ENCODE data around the gene SOX5.

DNA sequence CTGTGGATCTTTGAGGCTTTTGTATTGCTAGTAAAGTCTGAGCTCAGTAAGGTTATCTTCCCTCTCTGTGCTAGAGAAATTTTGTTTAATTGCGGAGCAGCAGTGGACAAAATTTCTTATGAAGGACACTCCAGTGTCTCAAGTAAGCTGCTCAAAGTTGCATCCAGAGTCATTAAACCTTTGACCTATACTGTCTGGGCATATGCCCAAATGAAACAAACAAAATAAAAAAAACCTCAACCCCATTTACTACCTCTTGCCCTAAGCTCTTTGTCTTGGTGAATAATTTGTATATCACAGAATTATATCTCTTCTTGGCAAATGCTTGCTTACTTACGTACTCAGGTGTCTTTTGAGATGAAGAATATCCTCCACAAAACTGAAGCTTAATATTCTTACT, 465.2 kb downstream of the SOX5 start:
- TF ChIP-seq, protein P1, sequence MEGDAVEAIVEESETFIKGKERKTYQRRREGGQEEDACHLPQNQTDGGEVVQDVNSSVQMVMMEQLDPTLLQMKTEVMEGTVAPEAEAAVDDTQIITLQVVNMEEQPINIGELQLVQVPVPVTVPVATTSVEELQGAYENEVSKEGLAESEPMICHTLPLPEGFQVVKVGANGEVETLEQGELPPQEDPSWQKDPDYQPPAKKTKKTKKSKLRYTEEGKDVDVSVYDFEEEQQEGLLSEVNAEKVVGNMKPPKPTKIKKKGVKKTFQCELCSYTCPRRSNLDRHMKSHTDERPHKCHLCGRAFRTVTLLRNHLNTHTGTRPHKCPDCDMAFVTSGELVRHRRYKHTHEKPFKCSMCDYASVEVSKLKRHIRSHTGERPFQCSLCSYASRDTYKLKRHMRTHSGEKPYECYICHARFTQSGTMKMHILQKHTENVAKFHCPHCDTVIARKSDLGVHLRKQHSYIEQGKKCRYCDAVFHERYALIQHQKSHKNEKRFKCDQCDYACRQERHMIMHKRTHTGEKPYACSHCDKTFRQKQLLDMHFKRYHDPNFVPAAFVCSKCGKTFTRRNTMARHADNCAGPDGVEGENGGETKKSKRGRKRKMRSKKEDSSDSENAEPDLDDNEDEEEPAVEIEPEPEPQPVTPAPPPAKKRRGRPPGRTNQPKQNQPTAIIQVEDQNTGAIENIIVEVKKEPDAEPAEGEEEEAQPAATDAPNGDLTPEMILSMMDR (conservative IDR thresholded peaks at IDR 0.05; ENCODE audit: low read depth in 2 of 2): no peak
- TF ChIP-seq EZH2 (IDR thresholded peaks at IDR 0.05; ENCODE audit: low read depth, unreplicated experiment) (no peak), POLR2AphosphoS5 (IDR thresholded peaks at IDR 0.05; ENCODE audit: low read depth) (no peak), EZH2phosphoT487 (IDR thresholded peaks at IDR 0.05; ENCODE audit: unreplicated experiment) (no peak), CREB1 (CRISPR knock-in tag; IDR thresholded peaks at IDR 0.05; ENCODE audit: low read depth) (no peak), STAT1 (IDR thresholded peaks at IDR 0.05; ENCODE audit: unreplicated experiment) (no peak), ZNF114 (CRISPR knock-in tag; IDR thresholded peaks at IDR 0.05) (no peak), ZNF331 (CRISPR knock-in tag; IDR thresholded peaks at IDR 0.05; ENCODE audit: low read depth) (no peak), JUNB (IDR thresholded peaks at IDR 0.05; ENCODE audit: unreplicated experiment) (no peak), NANOG (IDR thresholded peaks at IDR 0.05; ENCODE audit: borderline replicate concordance) (no peak)
- TF ChIP-seq, protein P2, sequence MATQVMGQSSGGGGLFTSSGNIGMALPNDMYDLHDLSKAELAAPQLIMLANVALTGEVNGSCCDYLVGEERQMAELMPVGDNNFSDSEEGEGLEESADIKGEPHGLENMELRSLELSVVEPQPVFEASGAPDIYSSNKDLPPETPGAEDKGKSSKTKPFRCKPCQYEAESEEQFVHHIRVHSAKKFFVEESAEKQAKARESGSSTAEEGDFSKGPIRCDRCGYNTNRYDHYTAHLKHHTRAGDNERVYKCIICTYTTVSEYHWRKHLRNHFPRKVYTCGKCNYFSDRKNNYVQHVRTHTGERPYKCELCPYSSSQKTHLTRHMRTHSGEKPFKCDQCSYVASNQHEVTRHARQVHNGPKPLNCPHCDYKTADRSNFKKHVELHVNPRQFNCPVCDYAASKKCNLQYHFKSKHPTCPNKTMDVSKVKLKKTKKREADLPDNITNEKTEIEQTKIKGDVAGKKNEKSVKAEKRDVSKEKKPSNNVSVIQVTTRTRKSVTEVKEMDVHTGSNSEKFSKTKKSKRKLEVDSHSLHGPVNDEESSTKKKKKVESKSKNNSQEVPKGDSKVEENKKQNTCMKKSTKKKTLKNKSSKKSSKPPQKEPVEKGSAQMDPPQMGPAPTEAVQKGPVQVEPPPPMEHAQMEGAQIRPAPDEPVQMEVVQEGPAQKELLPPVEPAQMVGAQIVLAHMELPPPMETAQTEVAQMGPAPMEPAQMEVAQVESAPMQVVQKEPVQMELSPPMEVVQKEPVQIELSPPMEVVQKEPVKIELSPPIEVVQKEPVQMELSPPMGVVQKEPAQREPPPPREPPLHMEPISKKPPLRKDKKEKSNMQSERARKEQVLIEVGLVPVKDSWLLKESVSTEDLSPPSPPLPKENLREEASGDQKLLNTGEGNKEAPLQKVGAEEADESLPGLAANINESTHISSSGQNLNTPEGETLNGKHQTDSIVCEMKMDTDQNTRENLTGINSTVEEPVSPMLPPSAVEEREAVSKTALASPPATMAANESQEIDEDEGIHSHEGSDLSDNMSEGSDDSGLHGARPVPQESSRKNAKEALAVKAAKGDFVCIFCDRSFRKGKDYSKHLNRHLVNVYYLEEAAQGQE (IDR thresholded peaks at IDR 0.05; ENCODE audit: unreplicated experiment): no peak
- TF ChIP-seq, protein P3, sequence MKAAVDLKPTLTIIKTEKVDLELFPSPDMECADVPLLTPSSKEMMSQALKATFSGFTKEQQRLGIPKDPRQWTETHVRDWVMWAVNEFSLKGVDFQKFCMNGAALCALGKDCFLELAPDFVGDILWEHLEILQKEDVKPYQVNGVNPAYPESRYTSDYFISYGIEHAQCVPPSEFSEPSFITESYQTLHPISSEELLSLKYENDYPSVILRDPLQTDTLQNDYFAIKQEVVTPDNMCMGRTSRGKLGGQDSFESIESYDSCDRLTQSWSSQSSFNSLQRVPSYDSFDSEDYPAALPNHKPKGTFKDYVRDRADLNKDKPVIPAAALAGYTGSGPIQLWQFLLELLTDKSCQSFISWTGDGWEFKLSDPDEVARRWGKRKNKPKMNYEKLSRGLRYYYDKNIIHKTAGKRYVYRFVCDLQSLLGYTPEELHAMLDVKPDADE (IDR thresholded peaks at IDR 0.05): no peak
